Ishikawa (cell line): ENCODE data around the gene PAFAH1B2.

ENCODE experiments used
- RAD21 ChIP-seq: IDR thresholded peaks from 2 replicates; pipeline ENCODE4 v1.6.1; 2012; ENCODE audit warnings: low read depth
- ZBTB7A ChIP-seq: IDR thresholded peaks from 2 replicates; pipeline ENCODE4 v1.6.1; 2012; ENCODE audit warnings: low read depth
- TF ChIP-seq, protein P1 (sequence below): IDR thresholded peaks from 2 replicates; pipeline ENCODE4 v1.6.1; 2012

DNA sequence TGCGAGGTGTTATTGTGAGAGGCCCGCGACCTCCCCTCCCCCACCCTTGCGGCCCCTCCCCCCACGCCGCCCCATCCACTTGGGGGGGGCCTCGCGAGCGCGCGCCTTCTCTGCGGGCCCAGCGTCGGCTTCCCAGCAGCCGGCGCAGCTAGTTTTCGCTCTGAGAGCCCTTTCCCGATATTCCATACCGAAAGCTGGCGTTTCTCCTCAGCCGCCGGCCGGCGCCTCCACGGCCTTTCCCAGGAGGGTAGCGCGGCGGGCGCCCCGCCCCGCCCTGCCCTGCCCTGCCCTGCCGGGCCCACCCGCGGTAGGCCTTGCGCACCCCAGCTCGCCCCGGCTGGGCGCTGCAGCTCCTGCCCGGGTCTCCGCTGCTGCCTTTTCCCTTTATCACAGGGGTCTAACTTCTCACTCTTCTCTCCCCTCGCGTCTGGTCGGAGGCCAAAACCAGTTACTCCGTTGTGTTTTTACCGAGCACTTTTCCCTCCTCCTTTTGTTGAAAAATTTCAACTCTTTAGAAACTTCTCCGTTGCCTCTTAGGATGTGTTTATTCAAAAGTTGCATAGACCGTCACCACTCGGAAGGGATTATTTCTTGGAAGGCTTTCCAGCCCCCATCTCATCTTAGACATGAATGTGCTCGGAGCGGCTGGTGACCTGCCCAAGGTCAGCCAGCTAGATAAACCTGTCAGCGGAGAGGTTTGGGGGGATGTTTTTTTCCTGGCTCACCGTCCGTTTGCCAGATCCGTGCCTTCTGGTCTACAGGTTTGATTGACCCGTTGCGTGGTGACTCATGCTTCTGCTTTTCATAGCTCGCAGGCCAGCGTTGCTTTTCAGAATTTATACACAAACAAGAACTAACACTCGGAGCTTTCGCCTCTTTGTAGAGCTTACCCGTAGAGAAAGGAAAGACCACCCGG, 648 bp downstream of the PAFAH1B2 start:
- TF ChIP-seq, protein P1, sequence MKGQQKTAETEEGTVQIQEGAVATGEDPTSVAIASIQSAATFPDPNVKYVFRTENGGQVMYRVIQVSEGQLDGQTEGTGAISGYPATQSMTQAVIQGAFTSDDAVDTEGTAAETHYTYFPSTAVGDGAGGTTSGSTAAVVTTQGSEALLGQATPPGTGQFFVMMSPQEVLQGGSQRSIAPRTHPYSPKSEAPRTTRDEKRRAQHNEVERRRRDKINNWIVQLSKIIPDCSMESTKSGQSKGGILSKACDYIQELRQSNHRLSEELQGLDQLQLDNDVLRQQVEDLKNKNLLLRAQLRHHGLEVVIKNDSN = no peak
- TF ChIP-seq RAD21 (no peak), ZBTB7A (no peak)
